SHP77 treated with DMSO at 0.1 percent for 48 hours (cell line): ENCODE measurements around the gene EHBP1L1.
A peak's percentile ranks its signal among the peaks of the same experiment; 100 is the strongest.
"Not testable (repeated sequence)": the region's sequence is repeated elsewhere in the genome, so short reads cannot be mapped to it uniquely, and the experiment has no call there.

ENCODE experiments used
- DNase-seq: peaks from one replicate; lab custom pipeline; 2025; lab: John Stamatoyannopoulos, UW

EHBP1L1 gene

GRCh38 chr11:65636108-65637031, 60.5 kb downstream of the EHBP1L1 start:
- DNase-seq = no peak

DNA sequence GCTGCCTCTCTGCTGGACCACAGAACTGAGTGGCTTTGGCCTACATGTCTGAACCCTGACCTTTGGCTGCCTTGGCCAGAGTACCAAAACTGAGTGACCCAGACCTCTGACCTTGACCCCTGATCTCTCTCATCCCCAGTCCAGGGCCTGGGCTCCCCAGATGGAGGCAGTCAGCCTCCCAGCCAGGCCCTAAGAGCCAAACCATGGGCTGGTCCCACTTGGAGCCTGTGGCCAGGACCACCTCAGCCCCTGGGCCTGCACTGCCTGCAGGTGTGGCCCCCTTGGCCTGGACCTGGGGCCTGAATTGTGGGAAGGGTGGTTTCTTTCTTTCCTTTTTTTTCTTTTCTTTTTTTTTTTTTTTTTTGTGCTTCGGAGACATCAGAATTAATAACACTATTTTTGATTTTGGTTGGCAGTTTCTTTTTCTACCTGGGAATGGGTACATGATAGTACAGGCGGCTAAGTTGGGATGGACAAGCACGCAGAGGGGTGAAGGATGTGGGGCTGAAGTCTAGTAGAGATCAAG, 61.2 kb downstream of the EHBP1L1 start:
- DNase-seq = no peak

DNA sequence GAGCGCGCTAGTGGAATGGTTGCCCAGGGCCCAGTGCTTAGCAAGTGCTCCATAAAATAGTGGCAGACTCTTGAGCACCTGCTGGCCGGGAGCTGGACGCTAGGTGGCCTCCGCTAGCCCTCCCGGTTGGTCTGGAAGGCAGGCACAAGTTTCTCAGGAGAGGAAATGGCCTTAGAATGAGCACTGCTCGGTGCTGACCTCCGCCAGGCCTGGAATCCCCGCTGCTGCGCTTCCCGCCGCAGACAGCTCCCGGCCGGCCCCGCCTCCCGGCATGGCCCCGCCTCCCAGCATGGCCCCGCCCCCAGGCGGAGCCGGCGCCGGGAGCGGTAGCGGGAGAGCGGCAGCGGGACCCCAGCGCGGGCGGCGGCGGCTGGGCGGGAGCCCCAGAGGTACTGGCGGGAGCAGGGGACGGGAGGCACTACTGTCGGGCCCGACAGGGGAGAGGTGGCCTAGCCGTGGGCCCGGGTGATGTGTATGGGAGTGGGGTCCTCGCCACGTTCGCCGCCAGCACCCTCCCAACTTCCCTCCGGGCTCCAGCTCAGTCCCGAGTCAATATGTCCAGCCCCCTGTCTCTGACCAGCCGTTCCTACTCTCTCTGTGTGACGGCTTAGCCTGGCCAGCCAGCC, 62.1 kb downstream of the EHBP1L1 start, which contains the start of gene SIPA1:
Gene SIPA1, plus strand, starts transcription at position 308 of the 626 bp plus-strand sequence. CDS start 2,821 bp downstream, outside the sequence.
- peak; percentile 44 for DNase-seq

DNA sequence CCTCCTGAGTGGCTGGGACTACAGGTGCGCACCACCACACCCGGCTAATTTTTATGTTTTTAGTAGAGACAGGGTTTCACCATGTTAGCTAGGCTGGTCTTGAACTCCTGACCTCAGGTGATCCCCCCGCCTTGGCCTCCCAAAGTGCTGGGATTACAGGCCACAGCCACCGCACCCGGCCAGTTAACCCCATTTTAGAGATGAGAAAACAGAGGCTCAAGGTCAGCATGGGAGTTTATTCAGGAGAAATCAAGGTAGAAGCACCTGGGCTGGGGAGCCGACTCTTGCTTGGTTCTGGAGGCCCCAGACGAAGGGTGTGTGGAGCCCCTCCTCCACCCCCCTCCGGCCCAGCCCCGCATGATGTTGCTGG, 63.4 kb downstream of the EHBP1L1 start:
- DNase-seq = not testable (repeated sequence)

DNA sequence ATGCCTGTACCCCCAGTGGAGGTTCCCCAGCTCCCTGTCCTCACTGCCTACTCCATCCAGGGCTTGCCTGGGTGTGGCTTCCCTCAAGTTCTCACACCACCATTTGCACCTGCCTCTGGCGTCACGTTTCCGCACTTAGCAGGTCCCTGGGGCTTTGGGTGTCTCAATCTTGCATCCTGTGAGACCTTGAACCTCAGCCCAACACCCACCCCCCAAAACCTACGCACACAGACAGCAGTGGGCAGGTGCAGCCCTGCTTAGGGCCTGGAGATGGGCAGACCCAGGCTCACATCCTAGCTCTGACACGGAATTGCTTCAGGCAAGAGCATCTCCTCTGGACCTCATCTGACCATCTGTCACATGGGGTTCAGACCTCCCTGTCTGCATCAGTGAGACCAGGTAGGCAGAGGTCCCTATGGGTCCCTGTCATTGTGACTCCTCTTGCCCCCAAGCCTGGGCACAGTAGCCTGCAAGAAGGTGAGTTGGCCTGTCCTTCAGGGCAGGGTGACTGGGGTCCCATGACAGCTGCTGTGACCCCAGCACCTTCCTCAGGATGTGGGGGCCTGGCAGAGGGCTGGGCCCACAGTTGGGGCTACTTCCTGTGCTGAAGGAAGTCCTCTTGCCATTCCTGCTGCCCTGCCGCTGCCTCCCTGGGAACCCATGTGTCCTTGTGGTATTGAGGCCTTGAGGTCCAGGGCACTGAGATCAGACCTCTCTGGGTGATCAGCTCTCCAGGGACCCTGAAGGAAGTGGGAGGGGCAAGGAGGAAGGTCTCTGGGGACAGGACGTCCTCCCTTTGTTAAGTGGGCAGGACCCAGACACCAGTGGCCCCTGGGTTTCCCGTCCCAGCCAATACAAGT, 64.0 kb downstream of the EHBP1L1 start:
- DNase-seq = no peak

GRCh38 chr11:65640483-65641296, 64.8 kb downstream of the EHBP1L1 start:
- DNase-seq = no peak

GRCh38 chr11:65641297-65642013, 65.6 kb downstream of the EHBP1L1 start:
- DNase-seq = no peak
